Measurements from ENCODE around the gene RPS14. TPM values are rescaled to one million over a fixed set of nuclear protein-coding genes. Genes with fewer than 3 reads are reported as not detected.

Gene RPS14
- total RNA-seq, 1 experiment from 2014 or later, result 2,564 TPM

DNA sequence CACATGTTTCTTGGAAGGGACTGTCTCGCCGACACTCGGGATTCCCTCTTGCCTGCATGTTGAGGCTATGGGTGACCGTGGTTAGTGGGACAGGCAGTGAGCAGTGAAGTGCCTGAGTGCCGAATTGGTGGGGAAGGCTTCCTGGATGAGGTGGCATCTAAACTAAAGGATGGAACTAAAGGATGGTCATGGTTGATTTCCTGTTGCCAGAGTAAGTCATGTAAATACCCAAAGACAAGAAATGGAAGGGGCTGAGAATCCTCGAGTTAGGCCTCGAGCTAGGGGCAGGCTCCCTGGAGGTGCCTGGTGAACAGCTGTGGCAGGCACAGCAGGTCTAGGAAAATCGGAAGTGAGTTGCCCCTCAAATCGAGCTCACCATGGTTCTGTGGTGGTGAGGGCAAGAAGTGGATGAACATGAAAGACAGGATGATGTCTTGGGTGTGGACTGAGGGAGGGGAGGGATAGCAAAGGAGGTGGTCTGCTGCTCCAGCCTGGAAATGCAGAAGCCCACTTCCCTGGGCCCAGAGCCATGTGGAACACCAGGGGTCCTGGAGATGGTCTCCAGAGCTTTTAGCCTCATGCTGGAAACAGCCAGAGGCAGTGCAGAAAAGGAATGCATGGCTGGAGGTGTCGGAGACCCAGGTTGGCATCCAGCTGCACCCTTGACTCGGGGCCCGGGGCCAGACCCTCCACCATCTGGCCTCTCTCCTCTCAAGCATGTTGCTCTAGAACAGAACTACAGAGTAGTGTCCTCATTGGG lies 49.0 kb downstream of the RPS14 start:
- Mint-ChIP-seq H3K27ac (no peak overlapping the region), H3K9me3 (no peaks in the 10 kb centered on the region)
- POLR2A ChIA-PET, result interaction anchor here (0.9 kb wide), 1 partner anchor 23 kb away, joined by 3 read pairs; no protein-coding TSS in a partner anchor

DNA sequence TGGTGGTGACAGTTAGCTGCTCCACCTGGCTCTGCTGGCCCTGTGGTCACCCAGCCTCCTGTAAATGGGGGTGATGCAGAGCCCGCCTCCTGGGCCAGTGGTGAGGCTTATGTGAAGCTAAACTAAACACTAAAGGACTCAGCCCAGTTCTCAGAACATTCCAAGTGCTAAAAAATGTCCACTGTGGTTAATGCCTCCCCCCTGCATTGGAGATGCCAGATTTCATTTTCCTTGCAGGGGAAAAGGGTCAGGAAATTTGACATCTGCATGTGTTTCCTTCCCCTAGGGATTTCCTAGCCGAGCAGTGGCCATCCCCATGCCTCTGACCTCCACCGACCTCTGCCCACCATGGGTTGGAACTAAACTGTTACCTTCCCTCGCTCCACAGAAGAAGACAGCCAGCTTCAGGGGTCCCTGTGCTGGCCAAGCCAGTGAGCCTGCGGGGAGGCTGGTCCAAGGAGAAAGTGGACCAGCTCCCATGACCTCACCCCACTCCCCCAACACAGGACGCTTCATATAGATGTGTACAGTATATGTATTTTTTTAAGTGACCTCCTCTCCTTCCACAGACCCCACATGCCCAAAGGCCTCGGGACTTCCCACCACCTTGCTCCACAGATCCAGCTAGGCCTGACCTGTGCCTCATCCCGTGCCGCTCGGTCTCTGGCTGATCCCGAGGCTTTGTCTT lies 49.9 kb downstream of the RPS14 start:
- Mint-ChIP-seq H3K4me3 (no peak overlapping the region), H3K27ac (no peak overlapping the region), H3K9me3 (no peaks in the 10 kb centered on the region), H3K4me1 (no peaks in the 10 kb centered on the region), H3K36me3 (peaks cover 51% of the 10 kb centered on the region), H3K27me3 (ENCODE audit: low read depth) (no peaks in the 10 kb centered on the region)
- no peak for DNase-seq (ENCODE audit: low spot score)
- ChIA-PET POLR2A (interaction anchor here (0.9 kb wide), 1 partner anchor 22 kb away, joined by 3 read pairs; no protein-coding TSS in a partner anchor), CTCF (interaction anchor here (1.0 to 4.6 kb wide), 6 partner anchors 11 to 145 kb away, joined by 3 to 76 read pairs (median 12); partner anchors contain the start of gene CD74)
- ATAC-seq, result no peak
- TF ChIP-seq MYBL2 (CRISPR knock-in tag; IDR thresholded peaks at IDR 0.05) (no peak), ESRRA (CRISPR knock-in tag; IDR thresholded peaks at IDR 0.05; ENCODE audit: borderline replicate concordance) (no peak), NFE2L1 (CRISPR knock-in tag; IDR thresholded peaks at IDR 0.05) (no peak), GABPB1 (CRISPR knock-in tag; IDR thresholded peaks at IDR 0.05) (no peak), HMGA2 (CRISPR knock-in tag; IDR thresholded peaks at IDR 0.05) (no peak), CREM (CRISPR knock-in tag; IDR thresholded peaks at IDR 0.05) (no peak), ZNF263 (CRISPR knock-in tag; IDR thresholded peaks at IDR 0.05; ENCODE audit: low read depth) (no peak), SOX15 (CRISPR knock-in tag; IDR thresholded peaks at IDR 0.05) (no peak)
- TF ChIP-seq, protein P1, sequence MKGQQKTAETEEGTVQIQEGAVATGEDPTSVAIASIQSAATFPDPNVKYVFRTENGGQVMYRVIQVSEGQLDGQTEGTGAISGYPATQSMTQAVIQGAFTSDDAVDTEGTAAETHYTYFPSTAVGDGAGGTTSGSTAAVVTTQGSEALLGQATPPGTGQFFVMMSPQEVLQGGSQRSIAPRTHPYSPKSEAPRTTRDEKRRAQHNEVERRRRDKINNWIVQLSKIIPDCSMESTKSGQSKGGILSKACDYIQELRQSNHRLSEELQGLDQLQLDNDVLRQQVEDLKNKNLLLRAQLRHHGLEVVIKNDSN (CRISPR knock-in tag; IDR thresholded peaks at IDR 0.05), result no peak
- TF ChIP-seq, protein P2, sequence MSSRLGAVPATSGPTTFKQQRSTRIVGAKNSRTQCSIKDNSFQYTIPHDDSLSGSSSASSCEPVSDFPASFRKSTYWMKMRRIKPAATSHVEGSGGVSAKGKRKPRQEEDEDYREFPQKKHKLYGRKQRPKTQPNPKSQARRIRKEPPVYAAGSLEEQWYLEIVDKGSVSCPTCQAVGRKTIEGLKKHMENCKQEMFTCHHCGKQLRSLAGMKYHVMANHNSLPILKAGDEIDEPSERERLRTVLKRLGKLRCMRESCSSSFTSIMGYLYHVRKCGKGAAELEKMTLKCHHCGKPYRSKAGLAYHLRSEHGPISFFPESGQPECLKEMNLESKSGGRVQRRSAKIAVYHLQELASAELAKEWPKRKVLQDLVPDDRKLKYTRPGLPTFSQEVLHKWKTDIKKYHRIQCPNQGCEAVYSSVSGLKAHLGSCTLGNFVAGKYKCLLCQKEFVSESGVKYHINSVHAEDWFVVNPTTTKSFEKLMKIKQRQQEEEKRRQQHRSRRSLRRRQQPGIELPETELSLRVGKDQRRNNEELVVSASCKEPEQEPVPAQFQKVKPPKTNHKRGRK (CRISPR knock-in tag; IDR thresholded peaks at IDR 0.05; ENCODE audit: borderline replicate concordance), result no peak
- TF ChIP-seq, protein P3, sequence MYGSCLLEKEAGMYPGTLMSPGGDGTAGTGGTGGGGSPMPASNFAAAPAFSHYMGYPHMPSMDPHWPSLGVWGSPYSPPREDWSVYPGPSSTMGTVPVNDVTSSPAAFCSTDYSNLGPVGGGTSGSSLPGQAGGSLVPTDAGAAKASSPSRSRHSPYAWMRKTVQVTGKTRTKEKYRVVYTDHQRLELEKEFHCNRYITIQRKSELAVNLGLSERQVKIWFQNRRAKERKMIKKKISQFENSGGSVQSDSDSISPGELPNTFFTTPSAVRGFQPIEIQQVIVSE (CRISPR knock-in tag; IDR thresholded peaks at IDR 0.05; ENCODE audit: borderline replicate concordance), result no peak
- TF ChIP-seq, protein P4, sequence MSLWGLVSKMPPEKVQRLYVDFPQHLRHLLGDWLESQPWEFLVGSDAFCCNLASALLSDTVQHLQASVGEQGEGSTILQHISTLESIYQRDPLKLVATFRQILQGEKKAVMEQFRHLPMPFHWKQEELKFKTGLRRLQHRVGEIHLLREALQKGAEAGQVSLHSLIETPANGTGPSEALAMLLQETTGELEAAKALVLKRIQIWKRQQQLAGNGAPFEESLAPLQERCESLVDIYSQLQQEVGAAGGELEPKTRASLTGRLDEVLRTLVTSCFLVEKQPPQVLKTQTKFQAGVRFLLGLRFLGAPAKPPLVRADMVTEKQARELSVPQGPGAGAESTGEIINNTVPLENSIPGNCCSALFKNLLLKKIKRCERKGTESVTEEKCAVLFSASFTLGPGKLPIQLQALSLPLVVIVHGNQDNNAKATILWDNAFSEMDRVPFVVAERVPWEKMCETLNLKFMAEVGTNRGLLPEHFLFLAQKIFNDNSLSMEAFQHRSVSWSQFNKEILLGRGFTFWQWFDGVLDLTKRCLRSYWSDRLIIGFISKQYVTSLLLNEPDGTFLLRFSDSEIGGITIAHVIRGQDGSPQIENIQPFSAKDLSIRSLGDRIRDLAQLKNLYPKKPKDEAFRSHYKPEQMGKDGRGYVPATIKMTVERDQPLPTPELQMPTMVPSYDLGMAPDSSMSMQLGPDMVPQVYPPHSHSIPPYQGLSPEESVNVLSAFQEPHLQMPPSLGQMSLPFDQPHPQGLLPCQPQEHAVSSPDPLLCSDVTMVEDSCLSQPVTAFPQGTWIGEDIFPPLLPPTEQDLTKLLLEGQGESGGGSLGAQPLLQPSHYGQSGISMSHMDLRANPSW (CRISPR knock-in tag; conservative IDR thresholded peaks at IDR 0.05; ENCODE audit: low read depth), result no peak

More for the DNA sequence above, 49.0 kb downstream of the RPS14 start:
- Mint-ChIP-seq H3K27me3 (ENCODE audit: low read depth) (no peaks in the 10 kb centered on the region), H3K4me1 (no peaks in the 10 kb centered on the region), H3K36me3 (peaks cover 47% of the 10 kb centered on the region), H3K4me3 (no peak overlapping the region)
- TF ChIP-seq, protein P5, sequence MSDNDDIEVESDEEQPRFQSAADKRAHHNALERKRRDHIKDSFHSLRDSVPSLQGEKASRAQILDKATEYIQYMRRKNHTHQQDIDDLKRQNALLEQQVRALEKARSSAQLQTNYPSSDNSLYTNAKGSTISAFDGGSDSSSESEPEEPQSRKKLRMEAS (CRISPR knock-in tag; IDR thresholded peaks at IDR 0.05), result no peak
- no peak for TF ChIP-seq ZNF121 (CRISPR knock-in tag; IDR thresholded peaks at IDR 0.05)
- TF ChIP-seq JAZF1 (CRISPR knock-in tag; IDR thresholded peaks at IDR 0.05), result no peak
- no peak for TF ChIP-seq SP1 (CRISPR knock-in tag; conservative IDR thresholded peaks at IDR 0.05)
- no peak for TF ChIP-seq NR1H2 (CRISPR knock-in tag; IDR thresholded peaks at IDR 0.05)
- TF ChIP-seq OVOL2 (CRISPR knock-in tag; IDR thresholded peaks at IDR 0.05; ENCODE audit: borderline replicate concordance), result no peak
- TF ChIP-seq NFATC4 (CRISPR knock-in tag; IDR thresholded peaks at IDR 0.05), result no peak
- TF ChIP-seq NFYB (CRISPR knock-in tag; conservative IDR thresholded peaks at IDR 0.05; ENCODE audit: low read depth), result no peak
- TF ChIP-seq, protein P6, sequence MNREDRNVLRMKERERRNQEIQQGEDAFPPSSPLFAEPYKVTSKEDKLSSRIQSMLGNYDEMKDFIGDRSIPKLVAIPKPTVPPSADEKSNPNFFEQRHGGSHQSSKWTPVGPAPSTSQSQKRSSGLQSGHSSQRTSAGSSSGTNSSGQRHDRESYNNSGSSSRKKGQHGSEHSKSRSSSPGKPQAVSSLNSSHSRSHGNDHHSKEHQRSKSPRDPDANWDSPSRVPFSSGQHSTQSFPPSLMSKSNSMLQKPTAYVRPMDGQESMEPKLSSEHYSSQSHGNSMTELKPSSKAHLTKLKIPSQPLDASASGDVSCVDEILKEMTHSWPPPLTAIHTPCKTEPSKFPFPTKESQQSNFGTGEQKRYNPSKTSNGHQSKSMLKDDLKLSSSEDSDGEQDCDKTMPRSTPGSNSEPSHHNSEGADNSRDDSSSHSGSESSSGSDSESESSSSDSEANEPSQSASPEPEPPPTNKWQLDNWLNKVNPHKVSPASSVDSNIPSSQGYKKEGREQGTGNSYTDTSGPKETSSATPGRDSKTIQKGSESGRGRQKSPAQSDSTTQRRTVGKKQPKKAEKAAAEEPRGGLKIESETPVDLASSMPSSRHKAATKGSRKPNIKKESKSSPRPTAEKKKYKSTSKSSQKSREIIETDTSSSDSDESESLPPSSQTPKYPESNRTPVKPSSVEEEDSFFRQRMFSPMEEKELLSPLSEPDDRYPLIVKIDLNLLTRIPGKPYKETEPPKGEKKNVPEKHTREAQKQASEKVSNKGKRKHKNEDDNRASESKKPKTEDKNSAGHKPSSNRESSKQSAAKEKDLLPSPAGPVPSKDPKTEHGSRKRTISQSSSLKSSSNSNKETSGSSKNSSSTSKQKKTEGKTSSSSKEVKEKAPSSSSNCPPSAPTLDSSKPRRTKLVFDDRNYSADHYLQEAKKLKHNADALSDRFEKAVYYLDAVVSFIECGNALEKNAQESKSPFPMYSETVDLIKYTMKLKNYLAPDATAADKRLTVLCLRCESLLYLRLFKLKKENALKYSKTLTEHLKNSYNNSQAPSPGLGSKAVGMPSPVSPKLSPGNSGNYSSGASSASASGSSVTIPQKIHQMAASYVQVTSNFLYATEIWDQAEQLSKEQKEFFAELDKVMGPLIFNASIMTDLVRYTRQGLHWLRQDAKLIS (CRISPR knock-in tag; IDR thresholded peaks at IDR 0.05; ENCODE audit: borderline replicate concordance), result no peak
- DNase-seq (ENCODE audit: low spot score) (no peak), ATAC-seq (no peak)
- CTCF ChIA-PET, result interaction anchor here (1.3 to 4.6 kb wide), 3 partner anchors 11 to 37 kb away, joined by 6 to 76 read pairs (median 41); partner anchors contain the start of gene CD74
